ENCODE data around the gene SGO2.
A peak's percentile ranks its signal among the peaks of the same experiment; 100 is the strongest.

GRCh38 chr2:200525882-200526651, at the start of gene SGO2:
- TF ChIP-seq POLR2A (IDR thresholded peaks at IDR 0.05; ENCODE audit: low read depth, low read length) (peak; percentile 90), POLR2AphosphoS5 (IDR thresholded peaks at IDR 0.05; ENCODE audit: insufficient read depth, low read depth, low read length) (peak; percentile 55), CTCF (IDR thresholded peaks at IDR 0.05; ENCODE audit: extremely low read depth in 1 of 2, insufficient read depth in 1 of 2, low read depth in 1 of 2, low read length in 2 of 2) (no peak), MAX (IDR thresholded peaks at IDR 0.05; ENCODE audit: insufficient read depth, insufficient read length) (no peak), MYC (IDR thresholded peaks at IDR 0.05; ENCODE audit: low read depth, low read length) (no peak), EZH2 (IDR thresholded peaks at IDR 0.05; ENCODE audit: borderline replicate concordance, low read depth, low read length, severe bottlenecking) (no peak), JUN (IDR thresholded peaks at IDR 0.05; ENCODE audit: borderline replicate concordance, insufficient read depth, insufficient read length, low read depth) (no peak), FOS (IDR thresholded peaks at IDR 0.05; ENCODE audit: borderline replicate concordance, insufficient read depth, low read length) (no peak), GATA2 (IDR thresholded peaks at IDR 0.05; ENCODE audit: insufficient read depth, insufficient read length, low read depth, low read length) (no peak)
